Measurements from ENCODE around the gene GGPS1. TPM values are rescaled to one million over a fixed set of nuclear protein-coding genes. Genes with fewer than 3 reads are reported as not detected.

The GGPS1 gene
- total and polyA plus RNA-seq, 2 of the 8 experiments (the other 6 are each of a cell fraction or from before 2014, with no cell fraction given), result 20.9 to 43.6 TPM

GRCh38 chr1:235295902-235296350, 32.4 kb upstream of the GGPS1 start:
- no peak overlapping the region for H3K9ac ChIP-seq (replicated peaks in 1 of 4; ENCODE audit: extremely low read depth in 1 of 4, low read depth in 3 of 4, low read length in 3 of 4)
- FAIRE-seq, result no peak
- ChIA-PET POLR2A (ENCODE audit: partially characterized antibody) (no interaction called here), CTCF (ENCODE audit: partially characterized antibody) (interaction anchor here (1.1 kb wide), 1 partner anchor 121 kb away, joined by 4 read pairs; no protein-coding TSS in a partner anchor)
- H2AFZ ChIP-seq (ENCODE audit: low read length), result no peak overlapping the region
- H3K56ac ChIP-seq (replicated peaks; ENCODE audit: insufficient read length, low read depth, low read length), result no peak overlapping the region
- H3K23me2 ChIP-seq (ENCODE audit: low read depth, low read length), result no peaks in the 10 kb centered on the region
- no peak overlapping the region for H2BK20ac ChIP-seq (ENCODE audit: low read length)
- H3K79me2 ChIP-seq (ENCODE audit: control insufficient read depth in 1 of 2, insufficient read depth in 2 of 2, low read length in 2 of 2), result peaks cover 27 to 96% of the 10 kb centered on the region in 2 experiments
- no peak overlapping the region for H3K4me2 ChIP-seq (ENCODE audit: insufficient read depth in 1 of 2, low read depth in 2 of 2, low read length in 2 of 2)
- no peak overlapping the region; the same call in 1 of the 2 replicates for H3K27ac ChIP-seq (ENCODE audit: low read depth, low read length)
- no peak overlapping the region for H2BK15ac ChIP-seq (ENCODE audit: low read length)
- H3K36me3 ChIP-seq (ENCODE audit: control insufficient read depth in 2 of 4, insufficient read depth in 4 of 4, low read length in 3 of 4), result 0 out of 8 replicates have a peak, but pooled peaks cover 0 to 7% (median 0%) of the 10 kb centered on the region in 4 experiments
- H2BK5ac ChIP-seq (ENCODE audit: low read depth, low read length), result no peak overlapping the region
- H4K20me1 ChIP-seq (replicated peaks in 1 of 2; ENCODE audit: control insufficient read depth in 1 of 2, insufficient read depth in 2 of 2, low read length in 2 of 2), result peaks cover 6 to 11% of the 10 kb centered on the region in 2 experiments
- no peak overlapping the region for H4K5ac ChIP-seq (ENCODE audit: insufficient read length, low read depth, low read length)
- H3K23ac ChIP-seq (ENCODE audit: insufficient read length), result no peak overlapping the region
- DNase-seq (ENCODE audit: low read depth in 1 of 2, low spot score in 2 of 2), result no peak
- no peak overlapping the region for H3K4ac ChIP-seq (replicated peaks; ENCODE audit: insufficient read length, low read depth, low read length)
- no peak overlapping the region for H3K14ac ChIP-seq (ENCODE audit: insufficient read length)
- H4K91ac ChIP-seq (replicated peaks; ENCODE audit: insufficient read length, low read length), result no peak overlapping the region
- no peak overlapping the region for H3K18ac ChIP-seq (ENCODE audit: extremely low read depth, low read length)
- H3K79me1 ChIP-seq (ENCODE audit: low read depth, low read length), result peaks cover 2% of the 10 kb centered on the region; the same call in 1 of the 2 replicates
- H3K9me3 ChIP-seq (ENCODE audit: insufficient read depth in 2 of 2, low read depth in 1 of 2, low read length in 1 of 2), result peaks cover 2 to 16% of the 10 kb centered on the region in 2 experiments; a peak in 2 of 4 replicates
- H3K4me3 ChIP-seq (ENCODE audit: extremely low read depth in 1 of 4, insufficient read depth in 2 of 4, low read depth in 3 of 4, low read length in 4 of 4), result no peak overlapping the region
- H2BK12ac ChIP-seq (ENCODE audit: low read depth, low read length), result no peak overlapping the region
- no peak overlapping the region for H2BK120ac ChIP-seq (replicated peaks; ENCODE audit: low read depth, low read length)
- no peak overlapping the region for H4K8ac ChIP-seq (ENCODE audit: extremely low read depth, insufficient read depth, low read length)
- no peak overlapping the region for H2AK5ac ChIP-seq (ENCODE audit: low read depth, low read length)
- no peaks in the 10 kb centered on the region for H3K27me3 ChIP-seq (replicated peaks in 1 of 4; ENCODE audit: control insufficient read depth in 3 of 4, extremely low read depth in 1 of 4, insufficient read depth in 3 of 4, low read length in 3 of 4)
- WGBS, 2 experiments (ENCODE audit: extremely low coverage in 1 of 2, insufficient coverage in 1 of 2, insufficient read length in 1 of 2, insufficient replicate concordance in 2 of 2, low coverage in 1 of 2, low lambda C conversion rate in 2 of 2, missing lambda C conversion rate in 1 of 2), result 95% methylated on average over 5 of the region's 5 CpGs; no CpG with 5 or more reads in 1 of the 2 experiments
- H3K4me1 ChIP-seq (replicated peaks in 1 of 4; ENCODE audit: control insufficient read depth in 3 of 4, insufficient read depth in 4 of 4, low read length in 3 of 4), result peaks cover 0 to 2% (median 0%) of the 10 kb centered on the region in 4 experiments; a peak in 1 of 7 replicates
- TF ChIP-seq HDAC6 (IDR thresholded peaks at IDR 0.05; ENCODE audit: low read depth, low read length), result no peak
- TF ChIP-seq CBX8 (IDR thresholded peaks at IDR 0.05; ENCODE audit: borderline replicate concordance, low read depth, low read length), result no peak
- no peak for TF ChIP-seq PHF8 (conservative IDR thresholded peaks at IDR 0.05; ENCODE audit: low read depth, low read length)
- TF ChIP-seq POLR2AphosphoS5 (IDR thresholded peaks at IDR 0.05; ENCODE audit: low read depth, low read length), result no peak
- no peak for TF ChIP-seq SP4 (IDR thresholded peaks at IDR 0.05; ENCODE audit: low read length)
- TF ChIP-seq CHD1 (IDR thresholded peaks at IDR 0.05; ENCODE audit: low read depth, low read length), result no peak
- no peak for TF ChIP-seq RAD21 (IDR thresholded peaks at IDR 0.05 in 1 of 2, conservative IDR thresholded peaks at IDR 0.05 in 1 of 2; ENCODE audit: low read depth in 2 of 2, low read length in 2 of 2)
- no peak for TF ChIP-seq SUZ12 (IDR thresholded peaks at IDR 0.05; ENCODE audit: low read length)
- TF ChIP-seq TBP (IDR thresholded peaks at IDR 0.05; ENCODE audit: low read depth, low read length), result no peak
- no peak for TF ChIP-seq ATF3 (IDR thresholded peaks at IDR 0.05; ENCODE audit: insufficient read depth, low read depth, low read length)
- no peak for TF ChIP-seq RXRA (IDR thresholded peaks at IDR 0.05; ENCODE audit: insufficient read depth, low read depth, low read length)
- no peak for TF ChIP-seq EP300 (IDR thresholded peaks at IDR 0.05; ENCODE audit: borderline replicate concordance in 1 of 2, low read depth in 2 of 2, low read length in 2 of 2)

All from H1 (cell line).